Uterus (tissue), 4 donors: ENCODE results near the gene SLC35E2B. TPM values are rescaled to one million over a fixed set of nuclear protein-coding genes. Genes with fewer than 3 reads are reported as not detected.
"Not testable (repeated sequence)": the region's sequence is repeated elsewhere in the genome, so short reads cannot be mapped to it uniquely, and the experiment has no call there.

Experiments used
- DNase-seq, 2 donors: peaks; one replicate each; pipeline ENCODE4 v3.0.0-alpha.2; 2019 to 2020
- H3K27ac ChIP-seq, 2 donors: fragments of 200-600 bp; sonication (generic); 1 replicate in 1 of 2; 2 replicates in 1 of 2; pipeline ENCODE4 v1.5.1; 2016 to 2018
- H3K27me3 ChIP-seq, 2 donors: fragments of 200-600 bp; sonication (generic); one replicate each; pipeline ENCODE4 v1.5.1; 2018 to 2019; ENCODE audit warnings: control low read depth in 1 of 2
- H3K36me3 ChIP-seq, 2 donors: fragments of 200-600 bp; sonication (generic); one replicate each; pipeline ENCODE4 v1.5.1; 2019; ENCODE audit warnings: control low read depth in 1 of 2
- H3K4me1 ChIP-seq, 2 donors: fragments of 200-600 bp; sonication (generic); one replicate each; pipeline ENCODE4 v1.5.1; 2018 to 2019; ENCODE audit warnings: control low read depth in 1 of 2
- H3K4me3 ChIP-seq, 2 donors: fragments of 200-600 bp; sonication (generic); 1 replicate in 1 of 2; 2 replicates in 1 of 2; pipeline ENCODE4 v1.5.1; 2018 to 2019; ENCODE audit warnings: mild to moderate bottlenecking in 1 of 2
- H3K9me3 ChIP-seq, 2 donors: fragments of 200-600 bp; sonication (generic); one replicate each; pipeline ENCODE4 v1.5.1; 2019; ENCODE audit warnings: control low read depth in 1 of 2
- POLR2A ChIP-seq, 2 donors: fragments of 450-650 bp; IDR thresholded peaks; one replicate each; pipeline ENCODE4 v1.6.1; 2016; ENCODE audit warnings: antibody characterized with exemption in 2 of 2, mild to moderate bottlenecking in 1 of 2, moderate library complexity in 1 of 2
- intact Hi-C: fragments of 100-400 bp; cut with DNase I; formaldehyde crosslinking; loops from one replicate; pipeline ENCODE4 v1.15.1; 2023; ENCODE audit warnings: low total_unique reads
- total RNA-seq, 4 donors: library from RNA; depleted of rRNA in 3 of 4; stranded (reverse); fragments of >200 nt in 3 of 4; gene quantifications; one replicate each; pipeline versions ENCODE4 v1.1.0 to v1.2.4, GENCODE V29; 2014 to 2023
- TF ChIP-seq, protein P1 (sequence below), 4 experiments: fragments of 200-600 bp in 2 of 4; fragments of 450-650 bp in 2 of 4; sonication (generic) in 2 of 4; IDR thresholded peaks; one replicate each; pipeline ENCODE4 v1.5.1; 2016 to 2019; ENCODE audit warnings: antibody characterized with exemption in 4 of 4, mild to moderate bottlenecking in 2 of 4, moderate library complexity in 1 of 4
- donor health status: DM: yes; HTN: yes; CAD: no.

The SLC35E2B gene
- total RNA-seq, 4 donors from 2014 or later = 19.1 to 59.2 (median 52.5) TPM

DNA sequence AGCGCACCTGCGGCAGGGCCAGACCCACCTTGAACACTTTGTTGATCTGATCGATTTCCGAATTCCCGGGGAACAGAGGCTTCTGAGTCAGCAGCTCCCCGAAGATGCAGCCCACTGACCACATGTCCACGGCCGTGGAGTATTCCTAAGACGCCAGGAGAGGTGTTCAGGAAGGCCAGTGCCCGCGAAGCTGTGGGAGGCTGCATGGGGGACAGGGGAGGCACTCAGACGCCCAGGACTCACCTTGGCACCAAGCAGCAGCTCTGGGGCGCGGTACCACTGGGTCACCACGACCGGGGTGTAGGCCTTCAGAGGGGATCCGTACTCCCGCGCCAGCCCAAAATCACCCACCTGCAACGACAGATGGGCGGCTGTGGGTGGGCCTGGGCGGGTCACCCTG lies 11.2 kb upstream of the SLC35E2B start:
- Histone ChIP-seq H3K4me3 (no peak overlapping the region), H3K27me3 (no peaks in the 10 kb centered on the region), H3K27ac (no peak overlapping the region), H3K4me1 (no peaks in the 10 kb centered on the region), H3K36me3 (no peaks in the 10 kb centered on the region), H3K9me3 (no peaks in the 10 kb centered on the region)
- no peak for TF ChIP-seq POLR2A (IDR thresholded peaks at IDR 0.05)
- TF ChIP-seq, protein P1, sequence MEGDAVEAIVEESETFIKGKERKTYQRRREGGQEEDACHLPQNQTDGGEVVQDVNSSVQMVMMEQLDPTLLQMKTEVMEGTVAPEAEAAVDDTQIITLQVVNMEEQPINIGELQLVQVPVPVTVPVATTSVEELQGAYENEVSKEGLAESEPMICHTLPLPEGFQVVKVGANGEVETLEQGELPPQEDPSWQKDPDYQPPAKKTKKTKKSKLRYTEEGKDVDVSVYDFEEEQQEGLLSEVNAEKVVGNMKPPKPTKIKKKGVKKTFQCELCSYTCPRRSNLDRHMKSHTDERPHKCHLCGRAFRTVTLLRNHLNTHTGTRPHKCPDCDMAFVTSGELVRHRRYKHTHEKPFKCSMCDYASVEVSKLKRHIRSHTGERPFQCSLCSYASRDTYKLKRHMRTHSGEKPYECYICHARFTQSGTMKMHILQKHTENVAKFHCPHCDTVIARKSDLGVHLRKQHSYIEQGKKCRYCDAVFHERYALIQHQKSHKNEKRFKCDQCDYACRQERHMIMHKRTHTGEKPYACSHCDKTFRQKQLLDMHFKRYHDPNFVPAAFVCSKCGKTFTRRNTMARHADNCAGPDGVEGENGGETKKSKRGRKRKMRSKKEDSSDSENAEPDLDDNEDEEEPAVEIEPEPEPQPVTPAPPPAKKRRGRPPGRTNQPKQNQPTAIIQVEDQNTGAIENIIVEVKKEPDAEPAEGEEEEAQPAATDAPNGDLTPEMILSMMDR (IDR thresholded peaks at IDR 0.05) = no peak
- intact Hi-C loops = no loop called here
- DNase-seq = peak; percentile 13

DNA sequence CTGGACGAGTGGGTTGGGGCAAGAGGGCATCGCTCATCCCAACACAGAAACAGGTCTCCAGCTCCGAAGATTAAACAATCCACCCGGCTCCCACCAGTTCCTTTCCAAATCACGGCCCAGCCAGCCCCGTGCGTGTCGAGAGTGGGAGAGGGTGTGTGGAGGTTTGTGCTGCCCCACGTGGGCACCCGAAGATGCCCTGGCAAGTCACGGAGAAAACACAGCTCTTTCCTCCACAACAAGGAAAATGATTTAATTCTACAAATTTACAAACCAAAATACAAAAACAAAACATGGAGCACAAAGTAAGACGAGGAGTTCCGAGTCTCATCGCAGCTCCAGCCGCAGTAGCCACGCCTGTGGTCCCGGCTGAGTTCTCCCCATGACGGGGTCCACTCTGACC lies 9.9 kb upstream of the SLC35E2B start:
- H3K27me3 ChIP-seq, intact Hi-C loops, H3K9me3 ChIP-seq, H3K27ac ChIP-seq, DNase-seq, H3K4me1 ChIP-seq, H3K36me3 ChIP-seq, H3K4me3 ChIP-seq: not testable (repeated sequence)

DNA sequence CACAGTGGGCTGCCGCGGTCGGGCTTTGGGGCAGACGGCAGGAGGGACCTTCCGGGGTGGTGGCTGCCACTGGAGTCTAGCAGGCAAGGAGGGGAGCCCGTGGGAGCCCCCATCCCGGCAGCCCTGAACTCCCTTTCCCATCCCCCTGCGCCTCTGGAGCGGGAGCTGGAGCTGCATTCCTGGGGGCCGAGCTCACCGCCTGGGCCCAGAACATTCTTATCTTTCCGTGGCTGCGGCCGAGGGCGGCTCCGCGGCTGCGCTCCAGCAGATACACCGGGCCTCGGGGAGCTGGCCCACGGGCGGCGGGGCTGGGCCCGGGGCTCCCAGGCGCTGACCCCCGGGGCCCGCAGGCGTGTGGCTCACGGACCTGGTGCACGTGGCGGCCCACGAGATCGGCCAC lies 8.0 kb upstream of the SLC35E2B start:
- H3K36me3 ChIP-seq, DNase-seq, H3K27ac ChIP-seq, intact Hi-C loops, H3K4me1 ChIP-seq, H3K9me3 ChIP-seq, H3K27me3 ChIP-seq, H3K4me3 ChIP-seq: not testable (repeated sequence)

DNA sequence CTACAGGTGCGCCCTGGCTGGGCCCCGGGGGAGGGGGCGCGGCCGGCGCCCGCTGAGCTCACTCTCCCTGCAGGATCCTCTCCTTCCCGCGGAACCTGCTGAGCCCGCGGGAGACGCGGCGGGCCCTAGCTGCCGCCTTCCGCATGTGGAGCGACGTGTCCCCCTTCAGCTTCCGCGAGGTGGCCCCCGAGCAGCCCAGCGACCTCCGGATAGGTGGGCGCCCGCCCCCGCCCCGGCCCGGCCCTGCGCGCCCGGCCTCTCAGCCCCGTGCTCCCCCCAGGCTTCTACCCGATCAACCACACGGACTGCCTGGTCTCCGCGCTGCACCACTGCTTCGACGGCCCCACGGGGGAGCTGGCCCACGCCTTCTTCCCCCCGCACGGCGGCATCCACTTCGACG lies 7.5 kb upstream of the SLC35E2B start:
- H3K4me1 ChIP-seq, H3K9me3 ChIP-seq, H3K27me3 ChIP-seq, DNase-seq, H3K36me3 ChIP-seq, H3K4me3 ChIP-seq, intact Hi-C loops, H3K27ac ChIP-seq: not testable (repeated sequence)

DNA sequence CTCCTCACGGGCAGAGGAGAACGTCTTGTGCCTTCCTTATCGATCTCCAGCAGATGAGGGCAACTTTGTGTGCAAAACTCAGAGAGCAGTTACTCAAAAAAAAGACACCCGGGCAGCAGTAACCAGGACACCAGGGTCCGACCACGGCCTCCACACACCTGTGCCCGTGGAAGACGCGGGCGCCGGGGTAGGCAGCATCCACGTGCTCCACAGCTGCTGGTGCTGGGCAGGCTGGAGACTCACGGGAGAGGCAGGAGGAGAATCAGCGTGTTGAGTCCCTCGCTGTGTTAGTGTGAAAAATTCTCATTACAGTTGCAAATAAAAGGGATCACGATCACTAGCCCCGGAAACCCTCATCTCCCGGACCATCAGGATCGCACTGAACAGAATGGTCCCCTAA lies 6.5 kb upstream of the SLC35E2B start:
- DNase-seq = peak in 1 of 2 donors; percentile 6
- H3K4me1 ChIP-seq, H3K36me3 ChIP-seq, H3K4me3 ChIP-seq, H3K27me3 ChIP-seq, H3K9me3 ChIP-seq, H3K27ac ChIP-seq, intact Hi-C loops: not testable (repeated sequence)

DNA sequence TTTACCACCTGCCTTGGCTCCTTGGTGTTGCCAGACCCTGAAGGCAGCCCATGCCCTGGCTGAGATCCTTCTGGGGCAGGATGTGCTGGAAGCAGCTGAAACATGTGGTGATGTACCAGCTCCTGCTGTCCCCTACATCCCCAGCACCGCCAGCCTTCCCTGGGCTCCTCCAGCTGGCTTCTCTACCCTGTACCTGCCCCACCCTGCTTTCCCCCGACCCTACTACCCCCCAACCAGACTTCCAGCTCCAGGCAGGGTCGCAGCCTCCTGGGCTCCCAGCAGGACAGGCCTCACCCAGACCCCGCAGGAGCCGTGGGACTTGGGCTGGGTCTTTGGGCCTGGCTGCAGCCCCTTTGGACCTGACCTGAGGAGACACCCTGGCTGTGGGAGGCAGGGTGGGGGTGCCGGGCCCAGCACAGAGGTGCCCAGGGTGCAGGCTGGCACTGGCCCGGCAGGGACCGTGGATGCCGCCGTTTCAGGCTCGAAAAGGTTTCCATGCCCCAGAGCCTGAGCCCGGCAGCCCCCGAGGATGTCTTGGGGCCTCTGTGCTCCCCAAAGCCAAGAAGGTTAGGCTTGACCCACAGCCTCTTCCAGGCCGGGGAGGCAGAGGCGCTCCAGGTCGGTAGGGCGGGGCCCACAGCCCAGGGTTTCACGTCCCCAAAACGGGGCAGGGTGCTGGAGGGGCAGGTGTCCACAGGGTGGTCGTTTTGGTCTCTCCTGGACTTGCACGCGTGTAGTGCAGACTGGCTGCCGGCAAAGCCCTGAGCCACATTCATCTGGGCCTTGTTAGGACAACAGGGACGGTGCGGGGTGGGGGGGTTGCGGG lies 5.0 kb upstream of the SLC35E2B start:
- H3K9me3 ChIP-seq, H3K27me3 ChIP-seq, H3K4me3 ChIP-seq, H3K27ac ChIP-seq, H3K4me1 ChIP-seq, intact Hi-C loops, H3K36me3 ChIP-seq: not testable (repeated sequence)
- peak; percentile 12 to 13 for DNase-seq

DNA sequence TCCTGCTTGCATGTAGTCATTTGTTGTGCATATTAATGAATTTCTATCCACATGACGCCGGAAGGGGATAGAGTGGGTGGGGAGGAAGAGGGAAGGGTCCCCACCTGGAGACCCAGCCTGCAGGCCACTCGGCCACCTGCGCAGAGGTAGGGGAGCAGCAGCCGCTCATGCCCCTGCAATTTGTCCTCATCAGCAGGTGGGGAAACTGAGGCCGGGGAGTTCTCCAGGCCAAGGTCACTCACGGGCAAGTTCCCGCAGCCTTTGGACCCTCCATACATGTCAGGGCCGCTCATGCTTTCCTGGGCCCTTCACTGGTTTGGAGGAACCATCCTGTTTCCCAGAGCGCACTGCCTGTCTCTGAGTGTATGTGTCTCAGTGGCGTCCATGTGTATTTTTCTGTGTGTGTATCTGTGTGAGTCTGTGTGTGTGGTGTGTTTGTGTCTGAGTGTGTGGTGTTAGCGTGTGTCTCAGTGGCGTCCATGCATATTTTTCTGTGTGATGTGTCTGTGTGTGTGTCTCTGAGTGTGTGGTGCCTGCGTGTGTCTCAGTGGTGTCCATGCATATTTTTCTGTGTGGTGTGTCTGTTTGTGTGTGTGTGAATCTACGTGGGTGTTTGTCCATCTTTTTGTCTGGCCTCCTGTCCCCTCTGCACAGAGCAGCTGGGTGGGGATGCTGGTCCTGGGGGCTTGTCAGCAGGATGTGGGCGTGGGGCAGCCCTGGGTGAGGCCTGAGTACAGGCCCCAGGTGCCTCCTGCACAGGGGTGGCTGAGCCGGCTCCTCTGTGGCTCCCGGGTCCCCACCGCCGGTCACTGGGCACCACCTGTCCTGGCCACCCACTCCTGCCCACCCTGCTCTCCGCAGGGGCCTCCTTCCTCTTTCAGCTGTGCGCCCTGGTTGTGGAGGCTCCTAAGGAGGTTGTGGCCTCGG lies 4.1 kb upstream of the SLC35E2B start:
- DNase-seq = peak in 1 of 2 donors; percentile 8
- intact Hi-C loops, H3K4me3 ChIP-seq, H3K4me1 ChIP-seq, H3K27me3 ChIP-seq, H3K9me3 ChIP-seq, H3K27ac ChIP-seq, H3K36me3 ChIP-seq: not testable (repeated sequence)

DNA sequence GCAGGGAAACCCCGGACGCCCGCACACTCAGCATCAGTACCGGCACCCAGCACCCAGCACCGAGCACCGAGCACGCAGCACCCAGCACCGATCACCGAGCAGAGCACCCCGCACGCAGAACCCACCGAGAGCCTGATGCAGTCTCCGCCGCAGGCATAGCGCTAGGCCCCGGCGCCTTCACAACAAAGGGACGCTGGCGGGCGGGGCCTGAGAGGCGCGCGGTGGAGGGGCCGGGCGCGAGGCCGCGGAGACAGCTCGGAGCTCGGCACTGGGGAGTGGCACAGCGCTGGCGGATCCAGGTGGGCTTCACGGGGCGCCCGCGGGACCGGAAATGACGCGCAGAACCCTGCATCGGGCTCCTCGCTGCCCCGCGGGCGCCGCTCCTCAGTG lies 276 bp downstream of the SLC35E2B start:
- intact Hi-C loops, H3K27me3 ChIP-seq, H3K9me3 ChIP-seq, H3K4me1 ChIP-seq, H3K36me3 ChIP-seq: not testable (repeated sequence)
- DNase-seq = peak; percentile 43 to 44
- peak overlapping the region; percentile 58 to 69 for H3K4me3 ChIP-seq
- H3K27ac ChIP-seq = peak overlapping the region; percentile 85 to 91

DNA sequence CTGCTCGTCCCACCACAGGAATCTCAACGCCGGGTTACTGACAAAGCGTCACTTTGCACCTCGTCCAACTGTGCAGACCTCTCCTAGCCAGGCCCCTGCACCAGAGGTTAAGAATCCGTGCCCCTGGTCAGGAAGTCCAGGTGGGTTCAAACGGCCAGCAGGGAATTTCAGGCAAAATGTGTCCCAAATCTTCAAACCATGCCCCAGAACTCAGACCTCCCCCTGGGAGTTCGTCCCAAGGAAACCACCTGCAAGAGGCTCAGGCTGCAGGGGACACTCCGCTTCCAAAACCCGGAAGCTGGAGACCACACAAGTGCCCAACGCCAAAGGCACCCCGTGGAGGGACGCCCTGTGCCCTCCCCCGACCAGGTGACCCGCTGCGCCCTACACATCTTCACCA lies 1.2 kb downstream of the SLC35E2B start:
- H3K4me1 ChIP-seq, H3K27ac ChIP-seq, H3K27me3 ChIP-seq, H3K36me3 ChIP-seq, intact Hi-C loops, DNase-seq, H3K9me3 ChIP-seq, H3K4me3 ChIP-seq: not testable (repeated sequence)

DNA sequence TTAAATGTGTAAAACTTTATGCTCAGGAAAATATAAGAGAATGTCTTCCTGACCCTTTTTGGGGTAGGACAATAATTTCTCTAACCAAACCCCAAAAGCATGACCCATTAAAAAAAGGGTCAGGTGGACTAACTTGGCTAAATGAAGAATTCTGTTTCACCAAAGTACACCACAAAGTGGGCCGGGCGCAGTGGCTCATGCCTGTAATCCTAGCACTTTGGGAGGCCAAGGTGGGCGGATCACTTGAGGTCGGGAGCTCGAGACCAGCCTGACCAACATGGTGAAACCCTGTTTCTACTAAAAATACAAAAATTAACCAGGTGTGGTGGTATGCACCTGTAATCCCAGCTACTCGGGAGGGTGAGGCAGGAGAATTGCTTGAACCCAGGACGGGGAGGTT lies 3.1 kb downstream of the SLC35E2B start:
- H3K36me3 ChIP-seq, intact Hi-C loops, H3K4me3 ChIP-seq, H3K27ac ChIP-seq, H3K4me1 ChIP-seq, H3K27me3 ChIP-seq, DNase-seq, H3K9me3 ChIP-seq: not testable (repeated sequence)
